ENCODE data around the gene COL5A1.
"Not testable (repeated sequence)": the region's sequence is repeated elsewhere in the genome, so short reads cannot be mapped to it uniquely, and the experiment has no call there.

Gene COL5A1

DNA sequence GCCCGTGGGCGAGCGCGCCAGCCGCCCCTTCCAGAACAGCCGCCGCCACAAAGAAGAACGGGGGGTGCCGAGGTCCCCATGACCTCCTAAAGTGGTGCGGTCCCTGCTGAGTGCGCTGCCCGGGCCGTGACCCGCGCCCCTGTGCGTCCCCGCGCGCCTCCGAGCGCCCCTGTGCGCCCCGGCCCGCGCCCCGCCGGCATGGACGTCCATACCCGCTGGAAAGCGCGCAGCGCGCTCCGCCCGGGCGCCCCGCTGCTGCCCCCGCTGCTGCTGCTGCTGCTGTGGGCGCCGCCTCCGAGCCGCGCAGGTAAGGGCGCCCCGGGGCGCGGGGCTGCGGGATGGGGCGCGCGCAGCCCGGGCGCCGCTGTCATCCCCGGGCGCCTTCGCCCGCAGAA, 384 bp downstream of the COL5A1 start:
- DNase-seq, result no peak

DNA sequence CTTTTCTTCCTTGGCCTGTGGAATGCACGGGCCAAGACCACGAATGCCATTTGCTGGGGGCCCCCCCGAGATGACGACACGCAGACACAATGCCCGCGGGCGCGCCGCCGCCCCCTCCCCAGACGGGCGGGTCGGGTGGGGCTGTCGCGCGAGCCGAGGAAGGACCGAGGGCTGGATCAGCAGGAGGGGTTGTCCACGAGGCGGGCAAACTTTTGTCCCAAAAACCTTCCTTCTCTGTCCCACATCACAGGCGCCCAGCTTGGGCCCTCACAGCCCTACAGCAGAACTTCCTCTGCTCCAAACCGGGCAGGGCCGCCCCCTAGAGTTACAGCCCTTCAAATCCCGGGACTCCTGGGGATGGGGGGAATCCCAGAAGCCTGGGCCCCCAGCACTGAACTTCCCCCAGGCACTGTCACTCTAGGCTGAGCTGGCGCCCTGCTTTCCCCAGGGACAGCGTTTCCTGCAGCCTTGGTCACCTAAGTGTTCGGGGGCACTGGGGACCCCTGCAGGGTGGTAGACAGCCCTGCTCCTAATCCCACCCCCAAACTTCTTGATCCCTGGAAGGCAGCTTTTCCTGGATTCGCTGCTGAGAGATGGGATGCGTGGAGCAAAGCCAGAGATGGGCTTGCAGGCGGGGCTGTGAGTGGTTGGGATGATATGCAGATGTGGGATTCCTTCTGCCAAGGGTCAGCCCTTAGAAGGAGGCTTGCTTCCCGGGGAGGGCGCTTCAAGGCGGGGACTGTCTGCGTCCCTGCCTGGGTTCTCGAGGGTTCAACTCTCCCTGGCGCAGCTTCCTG, 980 bp downstream of the COL5A1 start:
- DNase-seq, result peak; percentile 83

DNA sequence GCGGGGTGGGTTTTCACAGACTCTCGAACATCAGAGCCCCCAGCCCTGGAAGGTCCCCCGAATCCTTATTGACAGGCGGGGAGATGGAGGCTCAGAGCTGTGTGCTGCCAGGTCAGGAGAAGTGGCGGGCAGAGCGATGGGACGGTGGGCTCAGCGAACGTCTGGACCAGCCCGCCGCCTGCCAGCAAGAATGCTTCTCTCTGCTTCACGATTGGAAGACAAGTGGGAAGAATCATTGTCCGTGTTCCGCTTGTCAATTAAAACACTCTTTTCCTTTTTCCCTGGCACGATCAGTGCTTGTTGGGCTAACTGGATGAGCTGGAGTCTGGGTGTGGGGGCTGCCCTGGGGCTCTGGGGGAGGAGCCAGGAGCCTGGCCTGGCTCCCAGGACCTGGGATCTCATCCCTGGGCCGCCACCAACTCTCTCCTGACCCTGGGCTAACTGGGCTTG, 1.6 kb downstream of the COL5A1 start:
- DNase-seq, result peak; percentile 66

DNA sequence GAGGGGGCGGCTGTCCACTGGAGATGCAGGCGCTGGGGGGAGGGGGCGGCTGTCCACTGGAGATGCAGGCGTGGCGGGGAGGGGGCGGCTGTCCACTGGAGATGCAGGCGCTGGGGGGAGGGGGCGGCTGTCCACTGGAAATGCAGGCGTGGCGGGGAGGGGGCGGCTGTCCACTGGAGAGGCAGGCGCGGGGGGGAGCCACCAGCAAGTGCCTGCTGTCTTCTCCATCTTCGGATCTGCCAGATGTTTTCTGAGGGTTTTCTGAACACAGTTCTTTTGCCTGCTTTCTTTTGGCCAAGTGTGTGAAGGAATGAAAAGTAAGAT, 2.8 kb downstream of the COL5A1 start:
- not testable (repeated sequence) for DNase-seq

DNA sequence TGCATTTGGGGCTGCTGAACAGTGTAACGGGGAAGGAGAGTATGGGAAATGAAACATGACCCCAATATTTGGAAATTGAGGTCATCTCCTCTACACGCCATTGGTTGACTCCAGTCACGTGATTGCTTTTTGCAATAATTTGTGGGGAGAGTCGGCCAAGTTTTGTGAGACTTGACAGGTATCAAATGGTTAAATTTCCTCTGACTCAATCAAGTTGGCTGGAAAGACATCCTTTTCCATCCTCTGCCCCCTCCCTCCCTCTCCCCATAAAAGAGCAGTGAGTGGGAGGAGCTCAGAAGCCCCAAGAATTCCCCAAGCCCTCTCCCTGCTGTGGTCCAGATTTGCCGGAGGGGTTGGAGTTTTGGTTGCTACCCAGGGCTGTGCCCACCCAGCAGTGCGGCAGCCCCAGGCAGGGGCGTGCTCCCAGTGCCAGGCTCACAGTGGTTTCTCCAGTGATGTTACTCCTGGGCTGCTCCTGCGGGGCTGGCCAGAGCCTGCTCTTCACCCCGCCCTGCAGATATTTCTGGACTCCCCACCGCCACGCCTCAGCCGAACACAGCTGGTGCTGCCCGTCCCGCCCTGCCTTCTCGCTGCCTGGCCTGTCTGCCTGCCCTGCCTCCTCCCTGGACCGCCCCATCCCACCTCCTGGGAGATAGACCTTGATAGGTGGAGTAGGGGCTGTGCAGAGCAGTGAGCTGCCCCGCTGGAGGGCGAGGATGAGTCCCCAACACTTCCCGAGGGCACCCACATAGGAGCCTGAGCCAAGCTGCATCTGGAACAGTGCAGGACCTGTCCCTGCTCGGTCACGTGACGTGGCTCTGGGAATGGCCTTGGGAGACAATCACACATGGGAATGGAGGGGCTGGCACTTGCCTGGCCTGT, 3.4 kb downstream of the COL5A1 start:
- peak; percentile 94 for DNase-seq

DNA sequence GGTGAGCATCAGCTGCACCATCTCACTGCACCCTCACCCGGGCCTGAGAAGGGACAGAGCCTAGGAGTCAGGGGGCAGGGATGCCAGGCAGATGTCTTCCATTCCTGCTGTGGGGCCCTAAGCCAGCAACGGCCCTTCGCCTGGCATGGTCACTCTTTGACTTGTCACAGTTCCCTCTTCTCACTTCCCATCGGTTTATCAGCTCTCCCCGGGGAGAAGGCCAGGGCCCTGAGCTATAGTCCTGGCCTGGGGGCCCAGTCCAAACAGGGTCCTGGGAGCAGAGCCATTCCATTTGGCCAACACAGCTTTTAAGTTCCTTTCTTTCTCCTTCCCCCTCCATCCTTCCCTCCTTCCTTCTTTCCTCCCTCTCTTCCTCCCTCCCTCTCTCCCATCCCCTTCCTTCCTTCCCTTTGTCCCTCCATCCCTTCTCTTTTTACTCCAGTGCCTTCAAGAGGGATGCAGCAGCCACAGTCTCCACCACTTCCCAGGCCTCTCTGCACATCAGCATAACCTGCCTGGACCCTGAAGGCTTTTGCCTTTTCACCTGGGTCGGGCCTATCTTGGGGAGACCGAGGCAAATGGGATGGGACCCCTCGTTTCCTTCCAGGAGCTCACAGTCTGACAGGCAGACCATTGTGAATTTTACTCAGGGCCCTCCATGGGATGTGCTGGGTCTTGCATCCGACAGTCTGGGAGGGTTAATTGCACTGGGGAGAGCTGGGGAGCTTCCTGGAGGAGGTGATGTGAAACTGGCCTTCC, 4.2 kb downstream of the COL5A1 start:
- DNase-seq, result no peak

DNA sequence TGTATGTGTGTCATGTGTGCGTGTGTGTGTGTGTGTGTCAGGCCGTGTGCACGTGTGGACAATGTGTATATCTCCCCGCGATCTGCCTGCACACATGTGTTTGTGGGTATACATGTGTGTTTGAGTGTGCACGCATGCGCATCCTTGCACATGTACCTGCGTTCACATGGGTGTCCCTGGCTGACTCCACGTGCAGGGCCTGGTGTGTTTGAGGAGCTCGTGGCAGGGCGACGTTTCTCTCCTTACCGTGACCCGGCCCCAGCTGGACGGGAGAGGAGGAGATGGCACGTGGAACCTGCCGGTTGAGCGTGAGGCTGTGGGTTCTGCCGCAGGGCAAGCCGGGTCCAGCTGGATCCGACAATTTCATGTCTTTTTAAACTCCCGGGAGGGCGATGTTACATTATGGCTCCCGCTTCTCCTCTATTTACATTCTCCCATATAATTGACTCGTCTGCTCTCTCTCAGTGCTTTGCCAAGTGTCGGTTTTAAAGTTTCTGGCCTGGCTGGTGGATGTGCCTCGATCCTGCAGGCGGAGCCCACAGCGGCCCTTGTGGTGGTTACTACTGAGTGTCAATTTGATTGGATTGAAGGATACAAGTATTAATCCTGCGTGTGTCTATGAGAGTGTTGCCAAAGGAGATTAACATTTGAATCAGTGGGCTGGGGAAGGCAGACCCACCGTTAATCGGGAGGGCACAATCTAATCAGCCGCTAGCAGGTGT, 5.9 kb downstream of the COL5A1 start:
- no peak for DNase-seq

DNA sequence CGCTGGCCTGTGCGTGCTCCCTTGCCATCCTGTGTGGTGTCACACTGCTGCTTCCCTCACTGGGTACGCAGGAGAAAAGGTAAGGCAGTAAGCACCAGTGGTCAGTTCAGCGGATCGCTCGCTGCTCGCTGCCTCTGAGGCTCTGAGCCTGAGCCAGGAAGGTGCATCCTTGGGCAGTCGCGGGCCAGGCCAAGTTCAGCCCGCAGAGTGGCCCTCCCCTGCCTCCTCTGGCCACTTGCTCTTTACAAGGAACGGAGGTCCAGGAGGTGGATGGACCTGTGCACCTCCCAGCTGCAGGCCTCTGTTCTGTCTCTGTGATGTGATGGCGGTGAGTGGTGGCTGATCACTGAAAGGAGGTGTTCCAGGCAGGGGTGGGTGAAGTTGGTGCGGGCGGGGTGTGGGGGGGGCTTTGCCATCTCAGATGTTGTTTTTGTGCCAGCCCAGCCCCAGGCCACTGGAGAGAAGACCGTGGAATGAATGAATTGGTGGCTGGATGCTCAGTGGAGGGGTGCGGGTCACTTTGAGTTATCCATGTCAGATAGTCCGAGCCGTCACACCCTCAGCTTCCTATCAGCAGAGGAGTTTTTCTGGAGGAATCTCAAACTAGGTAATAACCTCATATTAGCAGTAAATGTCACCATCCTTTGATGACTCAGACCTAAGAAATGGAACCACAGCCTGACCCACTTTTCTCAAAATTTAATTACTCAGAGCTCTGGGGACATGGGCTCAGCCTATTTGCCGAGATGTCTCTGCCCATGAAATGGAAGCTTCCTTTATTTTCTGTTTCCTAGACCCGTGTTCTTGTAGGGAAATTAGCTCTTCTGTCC, 7.3 kb downstream of the COL5A1 start:
- DNase-seq, result no peak

DNA sequence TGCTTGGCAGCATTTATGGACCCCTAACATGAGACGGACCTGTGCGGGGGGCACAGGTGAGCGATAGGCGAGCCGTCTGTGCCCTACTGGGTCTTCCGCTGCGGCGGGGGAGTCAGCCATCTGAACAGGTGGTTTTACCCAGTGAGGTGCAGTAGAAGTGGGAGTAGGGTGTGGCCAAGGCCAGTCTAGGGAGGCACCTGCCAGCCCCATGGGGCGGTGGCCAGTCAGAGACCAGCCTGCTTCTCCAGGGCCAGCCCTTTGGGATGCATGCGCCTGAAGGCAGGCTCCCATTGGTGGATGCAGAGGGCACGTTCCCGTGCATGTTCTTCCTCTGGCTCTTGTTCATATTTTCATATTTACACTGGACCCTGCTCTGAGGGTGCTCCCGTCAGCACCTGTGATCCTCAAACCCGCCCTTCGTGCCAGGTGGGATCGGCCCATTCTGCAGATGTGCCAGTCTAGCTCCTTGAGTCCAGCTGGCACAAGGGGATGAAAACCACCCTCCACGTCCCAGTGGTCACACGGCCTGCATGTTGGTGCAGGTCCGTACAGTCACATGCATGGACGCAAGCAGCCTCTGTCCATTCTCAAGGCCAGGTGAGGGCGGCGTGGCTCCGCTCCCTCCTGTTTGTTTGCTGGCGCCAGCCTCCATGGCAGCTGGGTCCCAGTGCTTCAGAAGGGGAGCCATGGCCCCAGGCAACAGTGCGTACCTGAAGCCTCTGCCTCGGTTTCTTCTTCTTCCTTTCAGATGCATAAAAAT, 9.0 kb downstream of the COL5A1 start:
- DNase-seq, result peak; percentile 19

DNA sequence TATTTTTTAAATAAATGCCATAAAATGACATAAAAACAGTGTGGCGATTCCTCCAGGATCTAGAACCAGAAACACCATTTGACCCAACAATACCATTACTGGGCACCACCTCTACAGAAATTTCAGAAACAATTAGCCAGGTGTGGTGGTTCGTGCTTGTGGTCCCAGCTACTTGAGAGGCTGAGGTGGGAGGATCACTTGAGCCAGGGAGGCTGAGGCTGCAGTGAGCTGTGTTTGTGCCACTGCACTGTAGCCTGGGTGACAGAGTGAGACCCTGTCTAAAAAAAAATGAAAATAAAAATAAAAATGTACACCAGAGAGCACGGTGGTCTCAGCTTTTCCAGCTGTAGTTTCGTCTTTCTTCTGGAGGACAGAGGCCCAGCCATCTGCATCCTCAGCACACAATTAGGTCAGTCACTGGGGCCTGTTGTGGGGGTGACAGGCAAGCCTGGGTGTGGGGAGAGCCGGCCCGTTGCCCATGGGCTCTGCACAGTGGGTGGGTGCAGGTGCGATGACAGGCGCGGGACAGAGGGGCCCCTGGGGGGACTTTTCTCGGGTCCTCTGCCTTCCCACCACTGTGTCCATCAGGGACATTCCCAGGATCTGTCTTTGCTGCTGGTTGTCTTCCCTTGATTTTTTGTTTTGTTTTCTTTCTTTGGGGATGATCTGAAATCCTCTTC, 9.8 kb downstream of the COL5A1 start:
- DNase-seq, result peak; percentile 24

DNA sequence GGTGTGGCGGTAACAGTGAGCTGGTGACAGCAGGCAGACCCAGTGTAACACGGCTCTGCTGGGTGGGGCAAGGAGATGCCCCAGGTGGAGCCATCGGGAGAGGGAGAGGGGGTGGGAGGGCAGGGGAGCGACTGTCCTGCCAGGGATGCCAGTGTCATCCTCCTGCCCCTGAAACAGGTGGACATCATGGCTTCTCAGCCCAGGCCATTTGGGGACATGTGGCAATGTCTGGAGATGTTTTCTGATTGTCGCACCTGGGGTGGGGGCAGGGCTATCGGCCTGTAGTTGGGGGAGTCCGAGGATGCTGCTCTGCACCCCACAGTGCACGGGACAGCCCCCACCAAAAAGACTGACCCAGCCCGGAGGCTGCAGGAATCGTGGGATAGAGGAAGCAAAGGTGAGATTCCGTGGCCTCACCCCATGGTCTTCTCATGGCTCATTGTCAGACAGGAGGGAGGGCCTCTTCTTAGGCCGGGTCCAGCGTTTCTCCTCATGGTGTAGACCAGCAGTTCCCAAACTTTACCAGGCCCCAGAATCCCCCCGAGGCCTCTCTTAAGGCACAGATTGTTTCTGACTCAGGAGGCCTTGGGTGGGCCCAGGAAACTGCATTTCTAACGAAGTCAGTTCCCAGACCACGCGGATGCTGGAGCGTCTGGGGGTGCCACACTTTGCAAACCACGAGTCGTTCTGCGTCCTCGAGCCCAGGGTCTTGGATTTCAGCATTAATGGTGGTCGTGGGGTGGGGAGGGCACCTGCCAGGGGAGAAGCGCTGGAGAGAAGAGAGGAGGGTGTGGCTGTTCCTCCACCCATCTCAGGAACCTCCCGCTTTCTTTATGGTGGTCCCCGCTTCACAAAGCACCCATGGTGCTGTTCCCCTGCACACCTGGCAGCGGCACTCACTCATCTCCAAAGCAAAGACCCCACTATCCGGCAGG, 11.0 kb downstream of the COL5A1 start:
- DNase-seq, result peak; percentile 24

DNA sequence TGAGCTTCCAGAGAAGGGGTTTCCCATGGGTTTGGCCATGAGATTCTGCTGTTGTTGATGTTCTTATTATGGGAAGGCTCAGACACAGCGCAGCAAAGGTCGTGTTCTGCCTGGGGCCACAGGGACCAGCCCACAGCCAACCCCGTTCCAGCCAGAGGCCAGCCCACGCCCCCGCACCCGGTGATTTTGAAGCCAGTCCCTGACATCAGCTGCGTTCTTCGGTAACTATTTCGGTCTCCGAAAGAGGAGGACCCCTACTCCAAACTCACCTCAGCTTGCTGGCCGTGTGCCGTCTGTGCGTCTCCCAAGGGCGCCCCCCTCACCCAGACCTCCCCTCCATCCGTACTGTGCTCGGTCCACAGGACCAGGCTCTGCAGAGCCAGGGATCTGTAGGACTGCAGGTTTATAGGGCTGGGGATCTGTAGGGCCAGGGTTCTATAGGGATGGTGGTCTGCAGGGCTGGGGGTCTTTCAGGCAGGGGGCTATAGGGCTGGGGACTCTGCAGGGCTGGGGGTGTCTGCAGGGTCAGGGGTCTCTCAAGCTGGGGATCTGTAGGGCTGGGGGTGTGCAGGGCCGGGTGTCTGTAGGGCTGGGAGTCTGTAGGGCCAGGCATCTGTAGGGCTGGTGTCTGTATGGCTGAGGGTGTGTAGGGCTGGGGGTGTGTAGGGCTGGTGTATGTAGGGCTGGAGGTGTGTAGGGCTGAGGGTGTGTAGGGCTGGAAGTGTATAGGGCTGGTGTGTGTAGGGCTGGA, 11.8 kb downstream of the COL5A1 start:
- DNase-seq, result peak; percentile 27

DNA sequence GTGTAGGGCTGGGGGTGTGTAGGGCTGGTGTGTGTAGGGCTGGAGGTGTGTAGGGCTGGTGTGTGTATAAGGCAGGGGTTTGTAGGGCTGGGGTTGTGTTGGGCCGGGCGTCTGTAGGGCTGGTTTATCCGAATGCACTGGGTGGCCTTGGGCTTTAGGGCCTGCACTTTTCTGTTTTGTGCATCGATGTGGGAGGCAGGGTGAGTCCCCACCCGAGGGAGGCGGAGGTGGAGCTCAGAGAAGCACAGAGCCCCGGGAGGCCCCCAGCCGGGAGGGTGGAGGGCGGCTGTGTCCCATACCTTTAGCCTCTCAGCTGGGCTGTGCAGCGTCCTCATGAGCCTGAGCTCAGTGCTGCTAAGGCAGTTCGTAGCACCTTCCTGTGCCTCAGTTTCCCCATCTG, 13.5 kb downstream of the COL5A1 start:
- DNase-seq, result peak; percentile 18

DNA sequence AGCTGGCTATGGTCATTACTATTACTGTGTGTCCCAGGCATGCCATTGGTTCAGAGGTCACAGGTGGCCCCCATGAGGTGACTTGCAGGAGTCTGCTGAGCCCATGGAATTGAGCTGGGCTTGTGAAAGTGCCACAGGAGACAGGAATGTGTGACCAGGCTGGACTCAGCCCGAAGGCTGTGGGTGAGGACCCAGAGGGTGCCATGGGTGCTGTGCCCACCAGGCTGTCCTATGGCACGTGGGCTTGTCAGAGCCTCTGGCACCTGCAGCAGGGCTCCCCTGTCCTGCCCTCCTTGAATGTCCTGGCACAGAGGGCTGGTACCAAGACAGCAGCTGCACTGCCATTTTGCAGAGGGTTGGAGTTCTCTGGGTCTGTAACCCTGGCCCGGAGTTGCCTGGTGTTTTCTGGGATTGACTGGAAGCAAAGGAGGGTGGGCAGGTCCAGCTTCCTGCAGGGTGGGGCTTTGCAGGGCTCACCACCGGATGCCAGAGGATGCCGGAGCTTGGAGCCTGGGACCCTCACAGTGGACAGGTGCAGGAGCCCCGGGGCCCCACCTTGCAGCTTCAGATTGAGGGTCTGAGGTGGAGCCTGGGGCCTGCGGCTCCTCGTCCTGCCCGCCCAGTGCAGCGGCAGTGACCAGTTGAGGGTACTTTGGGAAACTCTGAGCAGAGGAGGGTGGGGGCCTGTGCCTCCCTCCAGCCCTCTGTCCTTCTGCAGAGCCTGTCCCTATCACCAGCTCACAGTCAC, 14.2 kb downstream of the COL5A1 start:
- DNase-seq, result peak; percentile 28

DNA sequence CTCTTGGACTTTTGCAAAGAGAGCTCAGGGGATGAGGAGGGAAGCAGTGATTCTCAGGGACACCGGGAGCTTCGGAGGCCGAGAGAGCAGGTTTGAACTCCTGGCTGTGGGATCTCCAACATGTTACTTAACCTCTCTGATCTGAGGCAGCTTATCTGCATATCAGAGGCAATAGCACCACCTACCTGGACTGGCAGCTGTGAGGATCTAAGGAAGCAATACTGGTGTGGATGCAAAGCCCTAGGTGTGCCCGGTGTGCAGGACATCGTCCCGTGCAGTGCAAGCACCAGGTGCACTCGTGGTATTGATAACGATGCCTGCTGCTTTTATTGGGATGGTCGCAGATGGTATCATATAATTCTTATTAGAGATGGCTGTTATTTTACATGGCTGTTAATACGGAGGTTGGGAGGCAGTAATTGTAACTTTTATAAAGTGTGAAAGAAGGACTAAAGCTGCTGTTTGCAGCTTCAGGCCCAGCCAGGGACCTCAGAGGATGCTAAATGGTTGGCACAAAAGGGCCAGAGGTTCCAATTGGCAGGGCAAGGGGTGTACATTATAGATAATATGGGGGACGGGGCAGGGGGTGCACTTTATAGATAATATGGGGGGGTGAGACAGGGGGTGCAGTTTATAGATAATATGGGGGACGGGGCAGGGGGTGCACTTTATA, 14.9 kb downstream of the COL5A1 start:
- peak; percentile 18 for DNase-seq

DNA sequence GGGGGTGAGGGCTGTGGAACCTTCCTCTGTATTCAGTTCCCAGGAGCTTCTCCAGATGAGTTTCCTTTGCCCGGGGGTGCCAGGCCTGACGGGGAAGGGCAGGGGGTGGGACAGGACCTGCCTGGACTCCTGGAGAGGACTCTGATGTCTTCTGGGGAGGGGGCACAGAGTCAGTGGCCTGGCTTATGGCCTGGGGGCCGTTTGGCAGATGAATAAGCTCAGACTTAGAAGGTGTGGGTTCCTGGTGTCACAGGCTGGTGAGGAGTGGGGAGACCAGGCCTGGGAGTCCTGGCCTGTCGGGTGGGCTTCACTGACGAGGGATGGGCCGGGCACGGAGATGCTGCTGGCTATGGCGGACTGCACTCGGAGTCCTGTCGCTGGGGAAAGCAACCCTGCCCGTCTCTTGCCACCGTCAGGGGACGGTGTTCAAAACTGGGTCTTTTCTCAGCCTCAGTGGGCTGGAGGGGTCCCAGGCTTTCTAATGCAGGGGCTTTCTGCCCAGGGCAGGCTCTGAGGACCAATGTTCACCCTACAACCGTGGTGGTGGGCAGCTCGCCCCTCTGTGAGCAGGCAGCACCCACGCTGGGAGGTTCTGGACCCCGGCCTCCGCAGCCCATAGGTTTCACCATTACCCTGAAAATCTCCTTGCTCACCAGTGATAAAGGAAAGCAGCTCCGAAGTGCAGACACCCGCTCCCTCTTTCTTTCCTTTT, 16.2 kb downstream of the COL5A1 start:
- DNase-seq, result peak; percentile 8
